Measurements from ENCODE around the gene NRL. TPM values are rescaled to one million over a fixed set of nuclear protein-coding genes. Genes with fewer than 3 reads are reported as not detected.

NRL gene
- total and polyA plus RNA-seq, 4 donors: 1.5 to 3.2 (median 2.8) TPM

DNA sequence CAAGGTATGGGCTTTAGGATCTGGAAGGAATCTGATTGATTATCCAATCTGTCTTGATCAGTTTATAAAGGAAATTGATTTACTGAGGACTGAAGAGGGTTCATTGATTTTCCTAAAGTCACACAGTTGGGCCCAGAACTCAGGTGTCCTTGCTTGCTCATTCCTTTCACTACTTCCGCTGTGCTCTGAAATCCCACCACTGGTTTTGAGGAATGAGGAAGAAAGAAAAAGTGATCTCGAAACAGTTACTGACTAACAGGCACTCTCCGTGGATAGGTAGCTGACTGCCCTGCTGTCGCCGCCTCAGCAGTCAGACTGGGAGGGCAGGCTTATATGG, 15.6 kb upstream of the NRL start, which contains the start of gene FITM1:
Gene FITM1 (plus strand): TSS at position 280 of the 337 bp plus-strand sequence. CDS start 905 bp downstream, outside the sequence.
- peak within 1 kb of the TSS in 1 of 2 donors; percentile 36 for H3K9ac ChIP-seq (ENCODE audit: low read depth in 1 of 2, low read length in 2 of 2)
- H3K9me3 ChIP-seq (ENCODE audit: control insufficient read depth in 4 of 4, low read length in 3 of 4): no peaks in the 10 kb centered on the region
- no peaks in the 10 kb centered on the region for H3K27me3 ChIP-seq (ENCODE audit: control insufficient read depth in 4 of 4, insufficient read depth in 4 of 4, low read length in 3 of 4)
- TF ChIP-seq RXRA (IDR thresholded peaks at IDR 0.05): no peak
- TF ChIP-seq RAD21 (IDR thresholded peaks at IDR 0.05): no peak
- TF ChIP-seq JUND (IDR thresholded peaks at IDR 0.05): no peak
- TF ChIP-seq HNF4A (conservative IDR thresholded peaks at IDR 0.05): no peak
- TF ChIP-seq YY1 (IDR thresholded peaks at IDR 0.05): no peak
- no peak for TF ChIP-seq SP1 (IDR thresholded peaks at IDR 0.05)
- TF ChIP-seq HNF4G (IDR thresholded peaks at IDR 0.05): no peak
- no peak for TF ChIP-seq FOXA2 (IDR thresholded peaks at IDR 0.05)
- TF ChIP-seq REST (IDR thresholded peaks at IDR 0.05): no peak
- TF ChIP-seq GABPA (IDR thresholded peaks at IDR 0.05 in 1 of 2, conservative IDR thresholded peaks at IDR 0.05 in 1 of 2): no peak
- no peak for TF ChIP-seq MAX (IDR thresholded peaks at IDR 0.05)
- TF ChIP-seq EGR1 (IDR thresholded peaks at IDR 0.05; ENCODE audit: low read depth in 2 of 2): no peak
- no peak for TF ChIP-seq NR2F2 (IDR thresholded peaks at IDR 0.05)
- TF ChIP-seq FOXA1 (IDR thresholded peaks at IDR 0.05): no peak
- TF ChIP-seq, protein P1, sequence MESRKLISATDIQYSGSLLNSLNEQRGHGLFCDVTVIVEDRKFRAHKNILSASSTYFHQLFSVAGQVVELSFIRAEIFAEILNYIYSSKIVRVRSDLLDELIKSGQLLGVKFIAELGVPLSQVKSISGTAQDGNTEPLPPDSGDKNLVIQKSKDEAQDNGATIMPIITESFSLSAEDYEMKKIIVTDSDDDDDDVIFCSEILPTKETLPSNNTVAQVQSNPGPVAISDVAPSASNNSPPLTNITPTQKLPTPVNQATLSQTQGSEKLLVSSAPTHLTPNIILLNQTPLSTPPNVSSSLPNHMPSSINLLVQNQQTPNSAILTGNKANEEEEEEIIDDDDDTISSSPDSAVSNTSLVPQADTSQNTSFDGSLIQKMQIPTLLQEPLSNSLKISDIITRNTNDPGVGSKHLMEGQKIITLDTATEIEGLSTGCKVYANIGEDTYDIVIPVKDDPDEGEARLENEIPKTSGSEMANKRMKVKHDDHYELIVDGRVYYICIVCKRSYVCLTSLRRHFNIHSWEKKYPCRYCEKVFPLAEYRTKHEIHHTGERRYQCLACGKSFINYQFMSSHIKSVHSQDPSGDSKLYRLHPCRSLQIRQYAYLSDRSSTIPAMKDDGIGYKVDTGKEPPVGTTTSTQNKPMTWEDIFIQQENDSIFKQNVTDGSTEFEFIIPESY (IDR thresholded peaks at IDR 0.05): no peak
- no peak for TF ChIP-seq TAF1 (conservative IDR thresholded peaks at IDR 0.05)
- TF ChIP-seq CTCF (IDR thresholded peaks at IDR 0.05; ENCODE audit: low read depth, low read length, missing input control): no peak
- H3K36me3 ChIP-seq (ENCODE audit: control insufficient read depth in 4 of 4, insufficient read depth in 3 of 4, low read depth in 1 of 4, low read length in 3 of 4): no peaks in the 10 kb centered on the region
- H3K4me1 ChIP-seq (ENCODE audit: control insufficient read depth in 4 of 4, insufficient read depth in 4 of 4, low read length in 3 of 4): peaks cover 7 to 33% (median 27%) of the 10 kb centered on the region in 4 donors
- H3K27ac ChIP-seq (ENCODE audit: low read depth in 1 of 2, low read length in 2 of 2): peak within 1 kb of the TSS; percentile 72 to 83
- 90% methylated on average over 5 of the region's 5 CpGs for WGBS
- no peak for DNase-seq (ENCODE audit: low spot score)
- H3K4me3 ChIP-seq (ENCODE audit: low read depth in 1 of 3, low read length in 3 of 3): peak within 1 kb of the TSS in 1 of 3 donors; percentile 30
